Measurements from ENCODE around the gene ZNF483.
"Not testable (repeated sequence)": the region's sequence is repeated elsewhere in the genome, so short reads cannot be mapped to it uniquely, and the experiment has no call there.

The ZNF483 gene

DNA sequence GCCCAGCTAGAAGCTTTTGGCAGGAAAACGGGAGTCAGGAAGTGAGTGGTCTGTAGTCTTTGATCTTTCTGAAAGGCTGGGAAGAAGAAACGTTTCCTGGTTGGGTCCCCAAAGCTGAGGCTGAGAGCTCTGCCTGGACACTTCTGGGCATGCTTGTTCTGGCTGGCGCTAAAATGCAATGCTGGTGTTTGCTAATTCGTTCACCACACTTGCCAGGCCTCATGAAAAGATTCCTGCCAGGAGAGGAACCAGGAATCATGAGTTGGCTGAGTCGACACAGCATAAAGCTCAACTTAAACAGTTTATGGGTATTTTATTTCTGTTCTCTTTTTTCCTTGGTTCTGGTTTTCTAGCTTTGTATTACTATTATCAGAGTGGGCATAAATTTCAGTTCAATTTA lies 85.2 kb downstream of the ZNF483 start:
- DNase-seq (ENCODE audit: low read depth in 2 of 2), result no peak

GRCh38 chr9:111610845-111611244 lies 85.9 kb downstream of the ZNF483 start:
- no peak for DNase-seq (ENCODE audit: low read depth in 2 of 2)

DNA sequence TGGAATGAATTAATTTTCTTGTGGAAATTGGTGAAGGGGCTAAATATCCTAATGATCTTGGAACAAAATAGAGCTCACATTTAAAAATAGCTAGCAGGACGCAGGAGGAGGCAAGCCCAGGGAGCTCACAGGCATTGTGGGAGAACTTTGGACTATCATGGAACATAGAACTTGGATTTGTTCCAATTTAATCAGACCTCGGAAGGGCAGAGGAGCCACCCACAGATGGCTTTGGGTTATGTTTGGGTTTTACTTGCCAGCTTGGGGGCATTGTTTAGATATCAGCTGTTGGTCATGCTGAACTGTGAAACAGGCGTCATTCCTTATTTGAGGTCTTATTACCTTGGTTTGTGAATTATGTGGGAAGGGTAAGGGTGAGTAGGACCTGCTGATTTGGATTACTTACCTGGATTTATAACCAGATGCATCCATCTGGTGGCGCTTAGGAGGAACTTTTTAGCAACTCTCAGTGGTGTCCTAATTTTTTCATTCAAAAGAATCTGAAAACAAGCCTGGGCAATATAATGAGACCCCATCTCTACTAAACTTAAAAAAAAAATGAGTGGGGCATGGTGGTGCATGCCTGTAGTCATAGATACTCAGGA lies 88.6 kb downstream of the ZNF483 start:
- no peak for DNase-seq (ENCODE audit: low read depth in 2 of 2)

DNA sequence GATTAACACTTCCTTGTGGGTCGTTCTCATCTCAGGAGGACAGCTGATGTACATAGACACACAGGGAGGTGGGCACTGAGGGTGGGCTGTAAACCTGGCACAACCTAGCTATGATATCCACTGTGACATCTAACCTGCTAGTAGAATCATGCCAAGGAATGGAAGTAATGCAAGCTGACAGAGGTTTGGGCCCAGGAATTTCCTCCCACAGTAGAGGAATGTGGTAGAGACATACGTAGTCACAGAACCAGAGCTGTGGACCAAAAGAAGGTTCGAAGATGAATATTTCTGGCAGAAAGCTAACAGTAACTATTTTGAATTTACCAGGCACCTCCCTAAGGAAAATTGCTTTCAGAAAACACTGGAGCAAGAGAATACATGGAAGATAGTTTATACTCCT lies 90.9 kb downstream of the ZNF483 start:
- no peak for DNase-seq (ENCODE audit: low read depth in 2 of 2)

GRCh38 chr9:111617349-111617748 lies 92.4 kb downstream of the ZNF483 start:
- DNase-seq (ENCODE audit: low read depth in 2 of 2), result not testable (repeated sequence)

- no peak for DNase-seq (ENCODE audit: low read depth in 2 of 2)
These were observed 97.0 kb downstream of the ZNF483 start for GRCh38 chr9:111621895-111622480.

DNA sequence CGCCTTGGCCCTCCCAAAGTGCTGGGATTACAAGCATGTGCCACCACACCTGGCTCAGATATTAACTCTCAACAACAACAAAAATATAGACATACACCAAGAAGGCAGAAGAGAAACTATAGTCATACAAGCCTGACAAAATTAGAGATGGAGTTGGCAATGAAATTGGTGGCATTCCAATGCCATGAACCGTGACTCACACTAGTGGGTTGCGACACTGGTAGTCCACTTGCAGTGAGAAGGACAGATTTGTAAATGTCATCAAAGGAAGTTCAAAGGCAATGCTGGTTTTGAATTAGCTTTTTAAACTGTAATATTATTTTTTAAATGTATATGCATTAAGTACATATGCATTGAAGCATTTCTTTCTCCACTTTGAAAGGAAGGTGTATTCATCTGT lies 97.6 kb downstream of the ZNF483 start:
- DNase-seq (ENCODE audit: low read depth in 2 of 2), result no peak
